Vagina (tissue), 2 donors: ENCODE data around the gene EDAR. TPM values are rescaled to one million over a fixed set of nuclear protein-coding genes. Genes with fewer than 3 reads are reported as not detected.

Experiments
- DNase-seq, 2 donors: peaks; one replicate each; pipeline ENCODE4 v3.0.0-alpha.2; 2017; ENCODE audit errors: extremely low spot score in 2 of 2
- H3K27ac ChIP-seq: fragments of 200-600 bp; sonication (generic); one replicate; pipeline ENCODE4 v1.5.1; 2019
- H3K27me3 ChIP-seq: fragments of 200-600 bp; sonication (generic); one replicate; pipeline ENCODE4 v1.5.1; 2019
- H3K36me3 ChIP-seq, 2 donors: fragments of 200-600 bp; sonication (generic); one replicate each; pipeline ENCODE4 v1.5.1; 2017 to 2019
- H3K4me1 ChIP-seq: fragments of 200-600 bp; sonication (generic); one replicate; pipeline ENCODE4 v1.5.1; 2019
- H3K4me3 ChIP-seq, 2 donors: fragments of 200-600 bp; sonication (generic); 1 replicate in 1 of 2; 2 replicates in 1 of 2; pipeline ENCODE4 v1.5.1; 2016 to 2019
- H3K9me3 ChIP-seq: fragments of 200-600 bp; sonication (generic); one replicate; pipeline ENCODE4 v1.5.1; 2019
- CTCF ChIP-seq, 3 experiments: fragments of 450-650 bp in 2 of 3; fragments of 200-600 bp in 1 of 3; sonication (generic) in 1 of 3; IDR thresholded peaks; one replicate each; pipeline ENCODE4 v1.5.1; 2017 to 2019; ENCODE audit warnings: antibody characterized with exemption in 3 of 3, mild to moderate bottlenecking in 2 of 3, moderate library complexity in 2 of 3
- POLR2A ChIP-seq, 2 donors: fragments of 450-650 bp; IDR thresholded peaks; one replicate each; pipeline ENCODE4 v1.6.1; 2017; ENCODE audit warnings: antibody characterized with exemption in 2 of 2, mild to moderate bottlenecking in 2 of 2, moderate library complexity in 2 of 2
- POLR2AphosphoS5 ChIP-seq, 2 donors: sonication (generic); formaldehyde crosslinking; IDR thresholded peaks; one replicate each; pipeline ENCODE4 v1.9.0; 2017; ENCODE audit warnings: antibody characterized with exemption in 2 of 2, mild to moderate bottlenecking in 2 of 2, low read depth in 1 of 2; ENCODE audit not compliant: insufficient read depth in 1 of 2
- intact Hi-C: fragments of 100-400 bp; cut with DNase I; formaldehyde crosslinking; loops from one replicate; pipeline ENCODE4 v1.15.1; 2023
- total RNA-seq: library from RNA; depleted of rRNA; stranded (reverse); fragments of >200 nt; gene quantifications from one replicate; pipeline ENCODE4 v1.2.3, GENCODE V29; 2016

The EDAR gene
- total RNA-seq, 1 donor from 2014 or later: 0.74 TPM

GRCh38 chr2:108945969-108946368, 43.1 kb downstream of the EDAR start:
- H3K36me3 ChIP-seq: no peaks in the 10 kb centered on the region
- no peak overlapping the region for H3K27ac ChIP-seq
- no peaks in the 10 kb centered on the region for H3K9me3 ChIP-seq
- H3K4me3 ChIP-seq: no peak overlapping the region
- H3K27me3 ChIP-seq: no peaks in the 10 kb centered on the region
- peaks cover 17% of the 10 kb centered on the region for H3K4me1 ChIP-seq
- TF ChIP-seq POLR2AphosphoS5 (IDR thresholded peaks at IDR 0.05; ENCODE audit: insufficient read depth in 1 of 2, low read depth in 1 of 2) (no peak), POLR2A (IDR thresholded peaks at IDR 0.05) (no peak), CTCF (IDR thresholded peaks at IDR 0.05) (no peak)
- no peak for DNase-seq
- intact Hi-C loops: no loop called here

- Histone ChIP-seq H3K27me3 (no peaks in the 10 kb centered on the region), H3K9me3 (no peaks in the 10 kb centered on the region), H3K4me1 (peaks cover 17% of the 10 kb centered on the region), H3K36me3 (no peaks in the 10 kb centered on the region), H3K27ac (no peak overlapping the region), H3K4me3 (no peak overlapping the region)
- TF ChIP-seq CTCF (IDR thresholded peaks at IDR 0.05) (no peak), POLR2AphosphoS5 (IDR thresholded peaks at IDR 0.05; ENCODE audit: insufficient read depth in 1 of 2, low read depth in 1 of 2) (no peak), POLR2A (IDR thresholded peaks at IDR 0.05) (no peak)
- intact Hi-C loops: no loop called here
- no peak for DNase-seq
These were observed 44.3 kb downstream of the EDAR start for GRCh38 chr2:108944601-108945331.

- DNase-seq: no peak
- Histone ChIP-seq H3K9me3 (no peaks in the 10 kb centered on the region), H3K4me3 (no peak overlapping the region), H3K4me1 (peaks cover 17% of the 10 kb centered on the region), H3K36me3 (no peaks in the 10 kb centered on the region), H3K27me3 (no peaks in the 10 kb centered on the region), H3K27ac (no peak overlapping the region)
- TF ChIP-seq CTCF (IDR thresholded peaks at IDR 0.05): no peak
- TF ChIP-seq POLR2A (IDR thresholded peaks at IDR 0.05): no peak
- no peak for TF ChIP-seq POLR2AphosphoS5 (IDR thresholded peaks at IDR 0.05; ENCODE audit: insufficient read depth in 1 of 2, low read depth in 1 of 2)
- intact Hi-C loops: no loop called here
These were observed 45.3 kb downstream of the EDAR start for GRCh38 chr2:108943751-108944150.

GRCh38 chr2:108942888-108943287, 46.1 kb downstream of the EDAR start:
- Histone ChIP-seq H3K4me3 (no peak overlapping the region), H3K36me3 (no peaks in the 10 kb centered on the region), H3K27me3 (no peaks in the 10 kb centered on the region), H3K4me1 (peaks cover 17% of the 10 kb centered on the region), H3K9me3 (no peaks in the 10 kb centered on the region), H3K27ac (no peak overlapping the region)
- TF ChIP-seq POLR2A (IDR thresholded peaks at IDR 0.05) (no peak), CTCF (IDR thresholded peaks at IDR 0.05) (no peak), POLR2AphosphoS5 (IDR thresholded peaks at IDR 0.05; ENCODE audit: insufficient read depth in 1 of 2, low read depth in 1 of 2) (peak in 1 of 2 donors; percentile 32)
- no peak for DNase-seq
- intact Hi-C loops: no loop called here

GRCh38 chr2:108942231-108942825, 46.7 kb downstream of the EDAR start:
- H3K27ac ChIP-seq: no peak overlapping the region

More at GRCh38 chr2:108942231-108942825, 46.7 kb downstream of the EDAR start:
- Histone ChIP-seq H3K36me3 (no peaks in the 10 kb centered on the region), H3K9me3 (no peaks in the 10 kb centered on the region), H3K4me1 (peaks cover 17% of the 10 kb centered on the region), H3K27me3 (no peaks in the 10 kb centered on the region), H3K4me3 (no peak overlapping the region)
- DNase-seq: no peak
- no peak for TF ChIP-seq POLR2AphosphoS5 (IDR thresholded peaks at IDR 0.05; ENCODE audit: insufficient read depth in 1 of 2, low read depth in 1 of 2)
- no peak for TF ChIP-seq CTCF (IDR thresholded peaks at IDR 0.05)
- TF ChIP-seq POLR2A (IDR thresholded peaks at IDR 0.05): no peak
- intact Hi-C loops: no loop called here
